Suprapubic skin (tissue), 4 donors: ENCODE measurements around the gene OR52B2.
"Not testable (repeated sequence)": the region's sequence is repeated elsewhere in the genome, so short reads cannot be mapped to it uniquely, and the experiment has no call there.

Source experiments
- CTCF ChIP-seq, 2 donors: fragments of 200-600 bp in 1 of 2; fragments of 450-650 bp in 1 of 2; sonication (generic) in 1 of 2; IDR thresholded peaks; one replicate each; pipeline ENCODE4 v1.5.1; 2016 to 2019; ENCODE audit warnings: antibody characterized with exemption in 2 of 2, mild to moderate bottlenecking in 1 of 2, moderate library complexity in 1 of 2
- EP300 ChIP-seq: sonication (generic); formaldehyde crosslinking; IDR thresholded peaks from one replicate; pipeline ENCODE4 v1.6.1; 2017; ENCODE audit warnings: antibody characterized with exemption
- POLR2A ChIP-seq, 2 donors: fragments of 450-650 bp; IDR thresholded peaks; one replicate each; pipeline ENCODE4 v1.6.1; 2017; ENCODE audit warnings: antibody characterized with exemption in 2 of 2, mild to moderate bottlenecking in 2 of 2, moderate library complexity in 2 of 2
- POLR2AphosphoS5 ChIP-seq, 3 donors: sonication (generic); formaldehyde crosslinking; IDR thresholded peaks; one replicate each; pipeline ENCODE4 v1.6.1; 2017; ENCODE audit warnings: antibody characterized with exemption in 3 of 3

- TF ChIP-seq POLR2A (IDR thresholded peaks at IDR 0.05); CTCF (IDR thresholded peaks at IDR 0.05); POLR2AphosphoS5 (IDR thresholded peaks at IDR 0.05); EP300: not testable (repeated sequence)
Measured at GRCh38 chr11:6135936-6136335, 34.2 kb downstream of the OR52B2 start.
